HG03196 (cell line): ENCODE data around the gene ZP1.

ENCODE experiments used
- ATAC-seq: cut with Tn5 transposase; IDR thresholded peaks from one replicate; pipeline ENCODE4 v1.9.1; 2021; ENCODE audit not compliant: unreplicated experiment

The ZP1 gene

GRCh38 chr11:60842668-60843600 lies 24.4 kb upstream of the ZP1 start:
- ATAC-seq: no peak

- ATAC-seq: no peak
Observed at GRCh38 chr11:60844045-60844869, 23.1 kb upstream of the ZP1 start.

GRCh38 chr11:60844870-60845221 lies 22.5 kb upstream of the ZP1 start:
- no peak for ATAC-seq

GRCh38 chr11:60845338-60845737 lies 22.0 kb upstream of the ZP1 start:
- ATAC-seq: no peak

- no peak for ATAC-seq
Observed at GRCh38 chr11:60847281-60847680, 20.1 kb upstream of the ZP1 start.

- no peak for ATAC-seq
Observed at GRCh38 chr11:60847896-60848295, 19.4 kb upstream of the ZP1 start.

DNA sequence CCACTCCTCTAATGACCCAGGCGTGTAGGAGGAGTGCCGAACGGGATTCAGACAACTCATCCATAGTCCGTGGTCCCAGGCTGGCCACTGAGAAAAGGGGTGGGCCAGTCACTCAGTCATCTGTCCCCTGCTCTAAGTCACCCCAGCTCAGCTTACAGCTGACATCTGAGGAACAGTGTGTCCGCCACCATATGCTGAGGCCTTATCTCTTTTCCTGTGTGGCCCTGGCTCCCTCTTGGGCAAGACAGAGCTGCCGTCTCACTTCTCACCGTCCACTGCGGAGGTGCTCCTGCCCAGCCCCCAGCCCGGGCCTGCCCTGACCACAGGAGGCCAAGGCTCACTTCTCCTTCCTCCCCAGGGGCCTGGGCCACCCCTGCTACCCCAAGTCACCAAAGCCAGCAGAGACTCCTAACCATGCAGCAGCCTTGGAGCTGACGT lies 18.6 kb upstream of the ZP1 start:
- ATAC-seq: no peak

- ATAC-seq: no peak
Observed at GRCh38 chr11:60849641-60850520, 17.5 kb upstream of the ZP1 start.

DNA sequence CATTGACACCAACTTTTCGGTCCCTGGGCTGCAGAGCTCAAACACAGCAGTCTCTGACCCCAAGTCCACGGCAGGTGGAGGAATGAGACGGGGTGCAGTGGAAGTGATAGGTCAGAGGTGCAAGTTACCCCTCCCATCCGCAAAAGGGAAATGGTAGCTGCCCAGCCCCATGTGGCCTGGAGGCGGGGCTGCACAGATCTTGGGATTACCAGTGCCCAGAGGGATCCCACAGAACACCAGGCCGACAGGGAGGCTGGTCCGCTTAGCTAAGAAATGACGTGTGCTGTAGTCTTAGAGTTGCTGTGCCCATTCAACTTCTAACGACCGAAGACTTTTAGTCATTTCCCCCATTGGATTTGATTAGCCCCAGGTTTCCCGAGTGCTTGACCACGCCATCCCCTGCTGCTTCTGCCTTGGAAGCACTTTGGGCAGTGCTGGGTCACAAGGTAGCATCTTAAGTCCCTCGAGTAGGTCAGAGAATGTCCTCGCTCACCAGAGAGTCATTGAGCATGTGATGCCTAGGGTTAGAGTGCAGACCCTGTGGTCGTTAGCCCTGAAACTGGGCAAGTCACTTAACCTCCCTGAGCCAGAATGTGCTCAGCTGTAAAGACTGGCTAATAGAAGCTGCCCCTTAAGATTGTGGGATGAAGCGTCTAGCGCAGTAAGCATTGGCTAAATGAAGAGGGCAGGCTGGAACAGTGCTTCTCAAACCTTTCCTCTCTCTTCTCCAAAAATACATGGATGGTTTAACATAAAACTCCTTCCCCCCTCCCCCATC lies 15.8 kb upstream of the ZP1 start:
- no peak for ATAC-seq

GRCh38 chr11:60852117-60852981 lies 15.0 kb upstream of the ZP1 start:
- no peak for ATAC-seq

DNA sequence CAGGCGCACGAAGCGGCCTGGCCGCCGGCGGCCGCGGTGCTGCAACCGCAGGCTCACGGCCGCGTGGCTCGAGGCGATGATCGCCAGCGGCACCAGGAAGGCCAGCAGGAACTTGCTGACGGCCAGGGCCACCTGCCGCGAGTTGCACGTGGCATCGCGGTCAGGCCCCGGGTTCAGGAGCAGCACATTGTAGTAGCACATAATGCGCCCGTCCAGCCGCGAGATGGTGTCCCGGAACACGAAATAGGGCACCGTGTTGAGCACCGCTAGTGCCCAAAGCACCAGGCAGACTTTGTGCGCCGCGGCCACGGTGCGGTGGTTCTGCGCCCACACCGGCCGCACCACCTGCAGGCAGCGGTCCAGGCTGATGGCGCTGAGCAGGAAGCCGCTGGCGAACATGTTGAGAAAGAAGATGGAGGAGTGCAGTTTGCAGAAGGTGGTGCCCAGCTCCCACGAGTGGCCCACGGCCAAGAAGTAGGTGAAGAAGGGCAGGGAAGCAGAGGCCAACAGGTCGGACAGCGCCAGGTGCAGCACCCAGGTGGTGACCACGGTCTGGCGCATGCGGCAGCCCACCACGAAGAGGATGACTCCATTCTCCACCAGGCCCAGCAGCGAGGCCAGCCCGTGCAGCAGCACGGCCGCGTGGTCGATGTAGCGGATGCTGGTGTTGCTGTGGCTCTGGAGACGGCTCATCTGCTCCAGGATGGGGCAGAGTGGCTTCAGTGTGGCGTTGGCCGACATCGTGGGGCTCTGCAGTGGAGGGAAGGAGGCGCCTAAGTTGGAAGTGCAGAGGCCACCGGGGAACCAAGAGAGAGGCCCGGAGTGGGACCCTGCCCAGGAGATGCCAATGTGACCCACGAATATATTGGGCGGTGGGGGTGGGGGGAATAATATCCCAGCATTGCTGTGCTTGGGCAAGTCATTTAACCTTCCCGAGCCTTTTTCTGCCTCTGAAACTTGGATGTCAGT lies 14.1 kb upstream of the ZP1 start:
- ATAC-seq: no peak

GRCh38 chr11:60854140-60854846 lies 13.0 kb upstream of the ZP1 start:
- no peak for ATAC-seq

DNA sequence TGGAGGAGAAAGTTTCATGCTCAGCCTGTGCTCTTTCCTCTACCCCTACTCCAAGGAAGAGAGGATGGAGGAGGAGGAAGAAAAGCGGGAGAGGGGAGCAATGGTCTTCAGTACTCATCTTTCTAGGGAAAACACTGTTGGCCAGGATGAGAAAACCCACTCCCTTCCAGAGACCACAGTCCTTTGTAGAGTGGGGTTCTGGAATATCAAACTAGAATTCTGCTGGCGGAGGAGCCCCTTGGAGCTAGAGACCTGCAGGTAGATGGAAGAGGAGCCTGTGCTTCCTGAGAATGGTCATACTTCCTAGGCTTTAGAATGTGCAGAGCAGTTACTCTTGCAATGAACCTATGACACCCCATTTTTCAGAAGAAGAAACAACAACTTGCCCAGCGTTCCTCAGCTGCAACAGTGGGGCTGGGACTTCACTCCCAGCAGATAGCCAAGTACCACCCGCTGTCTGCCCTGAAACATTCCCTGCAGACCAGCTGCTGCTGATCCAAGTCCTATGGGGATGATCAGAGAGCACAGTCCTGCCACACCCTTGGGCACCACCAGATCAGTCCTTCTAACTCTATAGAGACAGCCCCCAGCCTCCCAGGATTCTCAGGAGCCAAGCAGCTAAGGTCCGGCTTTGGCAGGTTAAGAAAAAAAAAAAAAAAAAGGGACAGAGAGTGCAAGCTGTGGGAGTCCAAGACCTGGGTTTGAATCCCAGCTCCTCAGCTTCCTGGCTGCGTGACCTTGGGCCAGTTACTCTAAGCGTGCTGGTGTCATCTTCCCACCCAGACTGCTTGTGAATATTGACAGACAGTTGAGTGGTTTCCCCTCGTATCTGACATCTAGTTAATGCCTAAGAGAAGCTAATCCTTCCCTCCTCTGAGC lies 12.3 kb upstream of the ZP1 start:
- ATAC-seq: no peak

GRCh38 chr11:60855726-60856633 lies 11.4 kb upstream of the ZP1 start, which contains the start of gene PTGDR2:
Gene PTGDR2, minus strand, starts transcription at chr11:60855950. Its CDS starts 2,228 bp downstream, at chr11:60853722.
- no peak for ATAC-seq
